Measurements from ENCODE around the gene RUNX1.
A peak's percentile ranks its signal among the peaks of the same experiment; 100 is the strongest.

Gene RUNX1

GRCh38 chr21:35048706-35049617 is at the start of gene RUNX1:
TSS of gene RUNX1 (minus strand) at chr21:35049302.
- DNase-seq (ENCODE audit: low read depth) = peak; percentile 74

- no peak for DNase-seq (ENCODE audit: low read depth)
Observed at GRCh38 chr21:35097525-35097924, 48.4 kb upstream of the RUNX1 start.

GRCh38 chr21:35096959-35097358 is 47.9 kb upstream of the RUNX1 start:
- DNase-seq (ENCODE audit: low read depth) = peak; percentile 8

DNA sequence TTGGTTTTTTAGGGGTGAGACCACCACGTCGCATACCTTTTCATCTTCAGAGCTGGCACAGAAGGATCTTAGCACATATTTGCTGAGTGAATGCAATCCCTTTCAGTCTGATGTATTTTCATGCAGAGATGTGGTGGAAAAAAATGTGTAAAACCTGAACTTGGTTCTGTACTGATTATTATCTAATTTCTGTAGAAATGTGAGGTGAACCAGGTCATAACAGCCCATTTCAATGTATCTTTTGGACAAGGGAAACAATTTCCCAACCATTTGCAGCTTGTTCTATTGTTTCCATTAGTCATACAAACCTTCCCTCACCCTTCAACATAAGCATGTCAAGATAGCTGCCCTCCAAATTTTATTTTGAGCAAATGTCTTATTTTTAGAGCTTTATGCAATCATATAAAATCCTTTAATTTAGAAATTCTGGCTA is 46.8 kb upstream of the RUNX1 start:
- DNase-seq (ENCODE audit: low read depth) = peak; percentile 81

DNA sequence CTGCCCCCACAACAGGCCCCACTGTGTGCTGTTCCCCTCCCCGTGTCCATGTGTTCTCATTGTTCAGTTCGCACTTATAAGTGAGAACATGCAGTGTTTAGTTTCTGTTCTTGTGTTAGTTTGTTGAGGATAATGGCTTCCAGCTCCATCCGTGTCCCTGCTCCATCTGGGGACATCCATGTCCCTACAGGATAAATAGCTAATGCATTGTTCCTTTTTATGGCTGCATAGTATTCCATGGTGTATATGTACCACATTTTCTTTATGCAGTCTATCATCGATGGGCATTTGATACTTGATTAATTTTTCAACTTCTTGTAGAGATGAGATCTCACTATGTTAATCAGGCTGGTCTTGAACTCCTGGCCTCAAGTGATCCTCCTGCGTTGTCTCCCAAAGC is 44.4 kb upstream of the RUNX1 start:
- DNase-seq (ENCODE audit: low read depth) = no peak

GRCh38 chr21:35091496-35091895 is 42.4 kb upstream of the RUNX1 start:
- no peak for DNase-seq (ENCODE audit: low read depth)

DNA sequence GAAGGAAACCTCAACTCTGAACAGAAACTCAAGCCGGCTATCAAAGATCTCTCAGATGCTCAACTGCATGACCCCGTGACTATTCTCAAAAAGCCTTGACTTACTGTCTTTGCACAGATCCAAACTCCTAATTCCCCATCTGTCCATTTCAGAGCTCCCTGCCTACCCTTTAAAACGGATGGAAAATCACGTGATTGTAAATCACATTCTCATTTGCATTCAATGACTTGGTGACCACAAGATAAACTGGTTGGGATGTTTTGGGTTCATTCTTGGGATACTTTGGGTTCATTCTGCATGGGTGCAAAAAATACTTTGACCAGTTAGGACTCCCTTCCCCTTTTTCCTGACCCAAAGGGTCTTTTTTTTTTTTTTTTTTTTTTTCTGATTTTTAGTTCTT is 41.3 kb upstream of the RUNX1 start:
- DNase-seq (ENCODE audit: low read depth) = no peak

GRCh38 chr21:35088319-35088771 is 39.2 kb upstream of the RUNX1 start:
- no peak for DNase-seq (ENCODE audit: low read depth)

DNA sequence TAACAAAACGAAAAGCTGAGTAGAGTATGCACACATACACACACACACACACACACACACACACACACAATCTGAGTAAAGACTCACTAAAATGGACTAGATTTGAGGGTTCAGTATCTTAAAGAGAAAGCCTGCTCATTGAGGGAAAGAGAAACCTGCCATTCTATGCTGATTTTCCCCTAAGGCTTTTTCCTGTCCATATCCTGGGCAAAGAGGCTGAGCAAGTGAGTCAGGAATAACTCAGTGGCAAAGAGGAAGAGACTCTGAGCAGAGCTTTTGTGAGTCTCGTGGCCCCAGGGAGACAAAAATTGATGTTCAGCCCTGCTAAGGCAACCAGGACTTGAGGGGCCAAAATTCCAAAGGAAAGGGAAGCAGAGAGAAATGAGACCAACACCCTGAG is 37.3 kb upstream of the RUNX1 start:
- DNase-seq (ENCODE audit: low read depth) = no peak

DNA sequence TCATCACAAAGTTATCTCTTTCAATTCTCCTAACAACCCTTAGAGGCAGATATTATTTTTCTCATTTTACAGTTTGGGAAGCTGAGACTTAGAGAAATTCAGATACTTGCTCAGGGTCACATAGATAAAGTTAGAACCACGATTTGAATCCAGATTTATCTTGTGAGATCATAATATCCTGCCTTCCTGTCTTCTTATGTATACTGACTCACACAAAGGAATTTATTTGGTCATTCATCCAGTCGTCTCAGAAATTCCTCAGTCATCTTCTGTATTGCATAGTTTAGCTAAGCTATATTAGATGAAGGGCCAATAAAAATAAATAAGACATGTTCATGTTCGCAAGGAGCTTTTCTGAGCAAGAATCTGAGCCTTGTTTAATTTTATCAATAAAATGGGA is 35.8 kb upstream of the RUNX1 start:
- peak; percentile 85 for DNase-seq (ENCODE audit: low read depth)

GRCh38 chr21:35083246-35083645 is 34.1 kb upstream of the RUNX1 start:
- no peak for DNase-seq (ENCODE audit: low read depth)

GRCh38 chr21:35081861-35082260 is 32.8 kb upstream of the RUNX1 start:
- no peak for DNase-seq (ENCODE audit: low read depth)

- DNase-seq (ENCODE audit: low read depth) = no peak
Observed at GRCh38 chr21:35079181-35079580, 30.1 kb upstream of the RUNX1 start.

DNA sequence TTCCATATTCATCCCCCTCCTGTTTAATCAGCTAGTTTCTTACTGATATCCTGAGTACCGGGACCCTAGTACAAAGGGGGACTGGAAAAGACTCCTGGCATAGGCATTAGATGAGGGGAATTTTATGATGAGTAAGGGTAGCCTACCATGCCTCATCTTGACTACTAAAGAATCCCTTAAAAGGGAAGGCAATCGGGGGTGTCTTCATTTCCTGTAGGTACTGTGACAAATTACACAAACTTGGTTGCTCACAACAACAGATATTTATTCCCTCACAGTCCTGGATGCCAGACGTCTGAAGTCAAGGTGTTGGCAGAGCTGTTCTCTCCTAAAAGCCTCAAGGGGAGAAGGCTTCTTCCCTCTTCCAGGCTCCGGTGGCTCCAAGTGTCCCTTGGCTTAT is 28.9 kb upstream of the RUNX1 start:
- DNase-seq (ENCODE audit: low read depth) = no peak

DNA sequence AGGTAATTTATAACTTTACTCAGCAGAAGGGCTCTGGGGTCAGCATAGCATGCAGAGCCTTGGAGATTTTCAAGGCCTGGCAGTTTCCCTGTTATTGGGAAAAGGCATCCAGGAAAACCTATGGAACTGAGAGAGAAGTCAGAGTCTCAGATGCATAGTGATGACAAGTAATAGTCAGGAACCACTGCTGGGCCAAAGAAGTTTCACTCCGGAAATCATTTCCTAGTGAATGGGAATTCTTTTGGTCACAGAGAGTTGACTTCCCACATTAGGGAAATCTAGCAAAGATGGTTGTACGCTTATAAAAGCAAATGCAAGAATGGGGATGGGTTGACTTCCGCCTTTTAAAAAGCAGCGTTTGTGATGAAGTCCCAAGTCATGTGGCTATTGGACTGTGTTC is 28.4 kb upstream of the RUNX1 start:
- DNase-seq (ENCODE audit: low read depth) = no peak

- DNase-seq (ENCODE audit: low read depth) = no peak
Observed at GRCh38 chr21:35075546-35075945, 26.4 kb upstream of the RUNX1 start.

- DNase-seq (ENCODE audit: low read depth) = peak; percentile 88
Observed at GRCh38 chr21:35072960-35073359, 23.9 kb upstream of the RUNX1 start.

DNA sequence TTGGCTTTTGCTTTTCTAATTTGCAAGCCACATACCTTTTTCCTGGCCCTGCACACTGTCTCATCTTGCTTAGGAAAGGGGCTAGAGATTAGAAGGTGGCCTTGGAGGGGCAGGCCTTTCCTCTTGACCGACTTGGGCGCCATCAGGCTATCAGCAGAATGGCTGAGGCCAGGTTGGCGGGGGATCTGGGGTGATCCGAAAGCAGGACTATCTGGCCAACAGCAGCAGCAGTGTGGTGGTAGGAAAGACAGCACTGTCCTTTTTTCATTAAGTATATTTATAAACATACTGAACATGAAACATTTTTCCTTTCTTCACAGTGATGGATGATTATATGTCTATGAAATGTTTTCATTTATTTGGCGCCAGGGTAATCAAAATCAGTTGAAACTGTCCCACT is 23.5 kb upstream of the RUNX1 start:
- DNase-seq (ENCODE audit: low read depth) = no peak

DNA sequence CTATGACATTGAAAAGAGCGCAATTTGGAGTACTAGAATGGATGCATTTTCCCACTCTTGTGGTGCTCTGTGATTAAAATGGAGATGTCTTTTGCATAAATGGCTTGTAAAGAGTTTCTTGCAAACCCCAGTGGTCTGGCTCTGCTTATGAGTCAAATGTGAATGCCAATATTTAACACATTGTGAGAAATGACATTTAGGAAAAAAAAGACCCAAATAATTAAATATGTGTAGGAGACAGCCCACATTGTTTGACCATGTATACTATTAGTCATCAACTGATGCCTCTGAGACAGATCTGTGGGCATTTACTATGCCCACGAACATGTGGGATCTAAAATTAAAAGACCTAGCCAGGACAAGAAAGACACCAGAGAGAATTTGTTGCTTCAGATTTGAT is 22.2 kb upstream of the RUNX1 start:
- DNase-seq (ENCODE audit: low read depth) = no peak

DNA sequence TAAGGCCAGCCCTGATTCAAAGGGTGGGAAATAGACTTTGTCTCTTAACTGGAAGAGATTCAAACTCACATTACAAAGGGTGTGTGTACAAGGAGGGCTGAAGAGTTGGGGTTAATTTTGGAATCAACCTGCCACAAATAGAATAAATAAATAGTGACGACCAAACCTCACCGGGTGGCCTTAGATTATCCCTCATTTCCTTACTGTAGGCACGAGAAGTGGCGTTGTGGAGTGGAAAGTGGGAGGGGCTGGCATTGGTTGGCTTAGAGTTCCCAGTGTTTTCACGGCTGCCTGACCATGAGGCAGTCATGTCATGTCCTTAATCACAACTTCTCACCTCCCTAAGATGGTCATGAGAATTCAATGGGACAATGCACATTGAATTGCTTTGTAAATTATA is 21.3 kb upstream of the RUNX1 start:
- DNase-seq (ENCODE audit: low read depth) = no peak

- DNase-seq (ENCODE audit: low read depth) = no peak
Observed at GRCh38 chr21:35066824-35067223, 17.7 kb upstream of the RUNX1 start.

DNA sequence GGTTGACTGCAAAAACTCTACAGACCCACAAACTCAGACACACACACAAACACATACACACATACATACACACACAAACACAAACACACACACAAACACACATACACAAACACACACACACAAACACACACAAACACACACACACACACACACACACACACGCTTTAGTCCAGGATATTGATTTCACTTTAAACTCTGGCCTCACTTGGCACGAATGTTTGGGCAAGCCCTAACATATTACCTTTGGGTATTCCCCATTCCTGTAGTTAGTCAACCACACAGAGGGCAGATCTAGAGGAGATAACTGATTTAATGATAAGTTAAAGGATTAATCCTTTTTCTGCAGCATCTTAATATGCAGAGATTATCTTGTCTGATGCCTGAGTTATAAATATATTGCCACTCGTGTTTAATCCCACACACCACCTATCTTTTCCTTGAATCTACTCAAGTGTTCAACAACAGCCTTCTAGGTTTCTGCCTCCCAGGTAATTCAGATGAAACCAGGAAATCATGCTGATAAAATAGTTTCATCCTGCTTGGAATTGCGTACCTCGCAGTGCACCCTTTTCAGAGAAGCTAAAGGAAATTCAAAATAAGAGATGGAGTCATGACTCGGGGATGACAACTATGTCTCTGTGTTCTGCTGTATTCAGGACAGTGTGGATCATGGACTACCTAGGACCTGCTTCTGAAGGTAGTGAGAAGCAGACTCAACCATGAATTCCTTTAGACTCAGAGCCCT is 14.5 kb upstream of the RUNX1 start:
- no peak for DNase-seq (ENCODE audit: low read depth)

DNA sequence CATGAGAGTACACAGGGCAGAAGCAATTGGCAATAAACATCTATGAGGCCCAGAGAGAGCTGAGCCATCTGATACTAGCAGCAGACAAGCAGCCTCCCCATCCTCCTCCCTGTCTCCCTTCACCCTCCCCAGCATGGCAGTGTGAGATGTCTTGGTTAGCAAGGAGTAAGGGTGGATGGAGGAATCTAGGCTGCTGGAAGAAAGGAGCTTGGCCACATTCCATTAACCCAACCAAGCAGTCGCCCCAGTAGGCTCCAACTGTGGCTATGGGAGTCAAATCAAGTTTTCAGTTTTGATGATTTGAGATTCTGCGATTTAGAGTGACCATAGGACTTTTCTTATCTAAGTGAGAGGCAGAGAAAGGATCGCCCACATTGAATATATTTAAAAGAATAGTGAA is 12.9 kb upstream of the RUNX1 start:
- DNase-seq (ENCODE audit: low read depth) = no peak
